Measurements from ENCODE around the gene RIPOR3. TPM values are rescaled to one million over a fixed set of nuclear protein-coding genes. Genes with fewer than 3 reads are reported as not detected.

Gene RIPOR3
- polyA plus RNA-seq, 2 of the 4 experiments (the other 2 are of a cell fraction) = 0.03 to 0.06 TPM

DNA sequence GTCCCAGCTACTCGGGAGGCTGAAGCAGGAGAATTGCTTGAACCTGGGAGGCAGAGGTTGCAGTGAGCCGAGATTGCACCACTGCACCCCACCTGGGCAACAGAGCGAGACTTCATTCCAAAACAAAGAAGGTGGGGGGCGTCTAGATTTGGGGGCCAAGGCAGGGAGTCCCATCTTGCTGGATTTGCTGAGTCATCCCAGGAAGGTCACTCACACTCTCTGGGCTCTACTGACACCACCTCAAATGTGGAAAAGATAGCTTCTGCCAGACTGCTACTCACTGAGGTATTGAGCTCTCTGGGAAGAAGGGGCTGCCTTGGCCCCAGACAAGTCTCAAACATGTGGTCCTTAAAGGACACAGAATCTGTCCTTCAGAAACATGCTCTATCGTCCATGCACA, 74.3 kb downstream of the RIPOR3 start:
- ATAC-seq = no peak
- POLR2A ChIA-PET = no interaction called here
- TF ChIP-seq NFE2L2 (conservative IDR thresholded peaks at IDR 0.05; ENCODE audit: low read length) (peak; percentile 88), MAFK (IDR thresholded peaks at IDR 0.05; ENCODE audit: partially characterized antibody) (peak; percentile 81), HDAC2 (IDR thresholded peaks at IDR 0.05) (no peak)
- TF ChIP-seq, protein P1, sequence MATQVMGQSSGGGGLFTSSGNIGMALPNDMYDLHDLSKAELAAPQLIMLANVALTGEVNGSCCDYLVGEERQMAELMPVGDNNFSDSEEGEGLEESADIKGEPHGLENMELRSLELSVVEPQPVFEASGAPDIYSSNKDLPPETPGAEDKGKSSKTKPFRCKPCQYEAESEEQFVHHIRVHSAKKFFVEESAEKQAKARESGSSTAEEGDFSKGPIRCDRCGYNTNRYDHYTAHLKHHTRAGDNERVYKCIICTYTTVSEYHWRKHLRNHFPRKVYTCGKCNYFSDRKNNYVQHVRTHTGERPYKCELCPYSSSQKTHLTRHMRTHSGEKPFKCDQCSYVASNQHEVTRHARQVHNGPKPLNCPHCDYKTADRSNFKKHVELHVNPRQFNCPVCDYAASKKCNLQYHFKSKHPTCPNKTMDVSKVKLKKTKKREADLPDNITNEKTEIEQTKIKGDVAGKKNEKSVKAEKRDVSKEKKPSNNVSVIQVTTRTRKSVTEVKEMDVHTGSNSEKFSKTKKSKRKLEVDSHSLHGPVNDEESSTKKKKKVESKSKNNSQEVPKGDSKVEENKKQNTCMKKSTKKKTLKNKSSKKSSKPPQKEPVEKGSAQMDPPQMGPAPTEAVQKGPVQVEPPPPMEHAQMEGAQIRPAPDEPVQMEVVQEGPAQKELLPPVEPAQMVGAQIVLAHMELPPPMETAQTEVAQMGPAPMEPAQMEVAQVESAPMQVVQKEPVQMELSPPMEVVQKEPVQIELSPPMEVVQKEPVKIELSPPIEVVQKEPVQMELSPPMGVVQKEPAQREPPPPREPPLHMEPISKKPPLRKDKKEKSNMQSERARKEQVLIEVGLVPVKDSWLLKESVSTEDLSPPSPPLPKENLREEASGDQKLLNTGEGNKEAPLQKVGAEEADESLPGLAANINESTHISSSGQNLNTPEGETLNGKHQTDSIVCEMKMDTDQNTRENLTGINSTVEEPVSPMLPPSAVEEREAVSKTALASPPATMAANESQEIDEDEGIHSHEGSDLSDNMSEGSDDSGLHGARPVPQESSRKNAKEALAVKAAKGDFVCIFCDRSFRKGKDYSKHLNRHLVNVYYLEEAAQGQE (IDR thresholded peaks at IDR 0.05) = no peak
- no peak overlapping the region for H3K4me3 ChIP-seq
- no peak for DNase-seq (ENCODE audit: low read depth in 1 of 2, low spot score in 1 of 2)
- peak overlapping the region; percentile 45 to 74; a peak in 4 of 6 replicates for H3K27ac ChIP-seq
- H3K4me2 ChIP-seq = no peak overlapping the region
- no peak for FAIRE-seq
- WGBS (ENCODE audit: missing lambda C conversion rate) = 83% methylated on average over 5 of the region's 5 CpGs
- CTCF ChIA-PET = interaction anchor here (1.0 to 2.7 kb wide), 7 partner anchors 10 to 172 kb away, joined by 3 to 24 read pairs (median 6); no protein-coding TSS in a partner anchor
- H3K4me1 ChIP-seq = 0 out of 3 replicates have a peak, but pooled peaks cover 5% of the 10 kb centered on the region
- peaks cover 11% of the 10 kb centered on the region; the same call in 2 of the 3 replicates for H3K9me3 ChIP-seq

DNA sequence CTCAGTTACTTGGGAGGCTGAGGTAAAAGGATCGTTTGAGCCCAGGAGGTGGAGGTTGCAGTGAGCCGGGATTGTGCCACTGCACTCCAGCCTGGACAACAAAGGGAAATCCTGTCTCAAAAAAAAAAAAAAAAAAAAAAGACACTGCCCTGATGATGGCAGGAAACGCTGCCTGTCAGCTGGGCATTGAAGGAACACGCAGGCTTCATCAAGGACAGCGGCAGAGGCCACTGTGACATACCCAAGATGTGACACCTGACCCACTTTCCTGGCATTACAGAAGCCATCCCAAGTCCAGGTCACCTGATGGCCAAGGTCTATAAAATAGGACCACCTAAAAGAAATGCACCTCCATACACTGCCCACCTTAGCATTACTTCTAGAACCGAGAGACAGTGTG, 75.9 kb downstream of the RIPOR3 start:
- Histone ChIP-seq H3K4me2 (no peak overlapping the region), H3K4me1 (0 out of 3 replicates have a peak, but pooled peaks cover 5% of the 10 kb centered on the region), H3K9me3 (no peaks in the 10 kb centered on the region), H3K27ac (no peak overlapping the region), H3K4me3 (no peak overlapping the region)
- no peak for FAIRE-seq
- TF ChIP-seq RNF2 (IDR thresholded peaks at IDR 0.05; ENCODE audit: borderline replicate concordance, low read depth) = no peak
- TF ChIP-seq ZFP36 (IDR thresholded peaks at IDR 0.05; ENCODE audit: borderline replicate concordance, partially characterized antibody) = no peak
- no peak for TF ChIP-seq SMC3 (IDR thresholded peaks at IDR 0.05)
- TF ChIP-seq HDAC2 (IDR thresholded peaks at IDR 0.05) = no peak
- no peak for TF ChIP-seq EHMT2 (IDR thresholded peaks at IDR 0.05; ENCODE audit: low read depth)
- TF ChIP-seq, protein P2, sequence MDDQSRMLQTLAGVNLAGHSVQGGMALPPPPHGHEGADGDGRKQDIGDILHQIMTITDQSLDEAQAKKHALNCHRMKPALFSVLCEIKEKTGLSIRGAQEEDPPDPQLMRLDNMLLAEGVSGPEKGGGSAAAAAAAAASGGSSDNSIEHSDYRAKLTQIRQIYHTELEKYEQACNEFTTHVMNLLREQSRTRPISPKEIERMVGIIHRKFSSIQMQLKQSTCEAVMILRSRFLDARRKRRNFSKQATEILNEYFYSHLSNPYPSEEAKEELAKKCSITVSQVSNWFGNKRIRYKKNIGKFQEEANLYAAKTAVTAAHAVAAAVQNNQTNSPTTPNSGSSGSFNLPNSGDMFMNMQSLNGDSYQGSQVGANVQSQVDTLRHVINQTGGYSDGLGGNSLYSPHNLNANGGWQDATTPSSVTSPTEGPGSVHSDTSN (IDR thresholded peaks at IDR 0.05) = no peak
- ChIA-PET POLR2A (interaction anchor here (0.6 kb wide), 1 partner anchor 23 kb away, joined by 3 read pairs; no protein-coding TSS in a partner anchor), CTCF (interaction anchor here (1.1 to 1.7 kb wide), 3 partner anchors 10 to 134 kb away, joined by 4 to 5 read pairs (median 5); no protein-coding TSS in a partner anchor)
- ATAC-seq = no peak
- WGBS (ENCODE audit: missing lambda C conversion rate) = 84% methylated on average over 6 of the region's 6 CpGs
- DNase-seq (ENCODE audit: low read depth in 1 of 2, low spot score in 1 of 2) = no peak

DNA sequence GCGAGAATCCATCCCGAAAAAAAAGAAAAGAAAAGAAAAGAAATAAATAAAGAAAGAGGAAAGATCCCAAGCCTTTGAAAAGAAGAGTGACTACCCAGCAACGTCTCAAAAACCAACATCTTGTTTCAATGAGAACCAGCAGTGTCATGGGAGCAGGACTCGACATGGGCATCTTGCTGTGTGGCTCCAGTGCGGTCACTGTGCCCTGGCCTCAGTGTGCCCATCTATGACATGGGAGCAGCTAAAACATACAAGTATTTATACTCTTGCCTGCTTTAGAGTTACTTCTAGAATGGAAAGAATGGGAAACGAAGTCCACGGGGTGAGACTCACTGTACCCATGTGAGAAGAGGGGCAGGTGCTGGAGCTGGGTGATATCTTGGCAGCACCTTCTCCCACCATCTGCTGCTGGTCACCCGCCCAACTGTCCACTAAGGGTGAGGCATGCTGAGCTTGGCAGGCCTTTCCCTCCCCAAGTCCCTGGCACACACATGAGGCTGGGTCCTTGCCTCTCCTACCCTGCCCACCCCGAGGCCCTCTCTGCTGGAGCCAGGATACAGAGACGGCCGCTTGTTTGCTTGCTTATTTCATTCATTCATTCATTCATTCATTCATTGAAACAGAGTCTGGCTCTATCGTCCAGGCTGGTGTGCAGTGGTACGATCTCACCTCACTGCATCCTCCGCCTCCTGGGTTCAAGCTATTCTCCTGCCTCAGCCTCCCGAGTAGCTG, 77.7 kb downstream of the RIPOR3 start:
- TF ChIP-seq, protein P1 (IDR thresholded peaks at IDR 0.05) = no peak
- no peak for TF ChIP-seq CBX2 (IDR thresholded peaks at IDR 0.05; ENCODE audit: borderline replicate concordance, low read depth)
- H3K27ac ChIP-seq = no peak overlapping the region
- DNase-seq (ENCODE audit: low read depth in 1 of 2, low spot score in 1 of 2) = no peak
- ChIA-PET POLR2A (no interaction called here), CTCF (interaction anchor here (0.6 to 2.3 kb wide), 8 partner anchors 11 to 428 kb away, joined by 3 to 14 read pairs (median 4); no protein-coding TSS in a partner anchor)
- H3K4me3 ChIP-seq = no peak overlapping the region
- no peak for FAIRE-seq
- 91% methylated on average over 15 of the region's 15 CpGs for WGBS (ENCODE audit: missing lambda C conversion rate)
- no peak overlapping the region for H3K4me2 ChIP-seq
- H3K4me1 ChIP-seq = 0 out of 3 replicates have a peak, but pooled peaks cover 3% of the 10 kb centered on the region
- no peaks in the 10 kb centered on the region for H3K9me3 ChIP-seq
- no peak for ATAC-seq
